Measurements from ENCODE around the gene GATAD2A.

GATAD2A gene

DNA sequence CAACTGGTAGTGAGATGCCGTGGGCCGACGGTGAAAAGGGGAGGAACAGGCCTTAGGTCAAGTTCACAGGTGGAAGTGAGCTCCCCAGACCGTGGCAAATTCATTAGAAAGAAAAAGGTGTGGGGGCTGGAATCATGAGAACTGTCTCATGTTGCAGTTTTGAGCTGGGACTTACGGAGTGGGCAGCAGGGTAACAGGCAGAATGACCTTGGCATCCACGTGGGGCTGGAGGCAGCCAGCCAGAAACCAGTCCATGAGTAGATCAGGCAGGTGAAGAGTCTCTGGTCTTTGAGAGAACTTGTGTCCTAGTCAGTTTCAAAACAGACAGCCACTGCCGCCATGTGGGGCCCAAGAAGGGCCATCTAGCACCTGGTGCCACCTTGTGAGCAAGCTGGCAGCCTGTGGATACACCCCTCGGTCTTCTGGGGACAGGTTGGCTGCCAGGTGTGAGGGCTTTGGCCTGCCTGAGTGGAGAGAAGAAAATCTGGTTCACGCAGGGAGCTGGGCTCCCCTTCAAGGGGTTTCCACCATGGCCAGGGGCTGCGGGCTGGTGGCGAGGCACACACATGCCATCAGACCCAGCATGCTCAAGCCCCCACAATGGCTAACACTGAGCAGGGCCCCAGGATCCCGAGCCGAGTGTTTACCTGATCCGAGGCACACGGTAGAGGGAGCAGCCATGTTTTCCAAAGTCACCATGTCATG is 86.0 kb downstream of the GATAD2A start:
- DNase-seq: no peak

- DNase-seq: no peak
Measured at GRCh38 chr19:19492026-19492610, 86.6 kb downstream of the GATAD2A start.

GRCh38 chr19:19493841-19494546 is 88.5 kb downstream of the GATAD2A start:
- DNase-seq: no peak

GRCh38 chr19:19495614-19496603 is 90.4 kb downstream of the GATAD2A start:
- DNase-seq: no peak

DNA sequence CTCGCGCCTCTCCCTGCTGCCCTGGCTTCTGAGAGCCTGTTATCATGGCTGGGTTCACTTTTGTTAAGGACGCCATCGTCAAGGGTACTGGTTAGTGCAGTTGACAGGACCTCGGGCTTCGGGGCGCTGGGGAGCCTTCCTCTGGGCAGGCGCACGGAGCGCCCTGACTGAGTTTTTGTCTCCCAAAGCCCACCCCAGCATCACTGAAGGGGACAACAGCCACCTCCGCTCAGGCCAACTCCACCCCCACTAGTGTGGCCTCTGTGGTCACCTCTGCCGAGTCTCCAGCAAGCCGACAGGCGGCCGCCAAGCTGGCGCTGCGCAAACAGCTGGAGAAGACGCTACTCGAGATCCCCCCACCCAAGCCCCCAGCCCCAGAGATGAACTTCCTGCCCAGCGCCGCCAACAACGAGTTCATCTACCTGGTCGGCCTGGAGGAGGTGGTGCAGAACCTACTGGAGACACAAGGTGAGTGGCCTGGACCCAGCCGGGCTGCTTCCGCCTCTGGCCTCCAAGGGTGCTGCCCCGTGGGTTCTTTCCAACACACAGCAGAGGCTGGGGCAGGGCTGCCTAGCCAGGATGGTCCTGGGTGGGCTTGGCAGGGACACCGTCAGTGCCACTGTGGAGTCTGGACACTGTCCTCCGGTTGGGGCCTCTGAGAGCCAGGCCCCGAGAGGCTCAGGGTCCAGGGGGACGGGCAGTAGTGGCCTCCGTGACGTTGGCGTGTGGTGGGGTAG is 92.9 kb downstream of the GATAD2A start:
- no peak for DNase-seq

GRCh38 chr19:19499272-19499995 is 94.0 kb downstream of the GATAD2A start:
- no peak for DNase-seq

DNA sequence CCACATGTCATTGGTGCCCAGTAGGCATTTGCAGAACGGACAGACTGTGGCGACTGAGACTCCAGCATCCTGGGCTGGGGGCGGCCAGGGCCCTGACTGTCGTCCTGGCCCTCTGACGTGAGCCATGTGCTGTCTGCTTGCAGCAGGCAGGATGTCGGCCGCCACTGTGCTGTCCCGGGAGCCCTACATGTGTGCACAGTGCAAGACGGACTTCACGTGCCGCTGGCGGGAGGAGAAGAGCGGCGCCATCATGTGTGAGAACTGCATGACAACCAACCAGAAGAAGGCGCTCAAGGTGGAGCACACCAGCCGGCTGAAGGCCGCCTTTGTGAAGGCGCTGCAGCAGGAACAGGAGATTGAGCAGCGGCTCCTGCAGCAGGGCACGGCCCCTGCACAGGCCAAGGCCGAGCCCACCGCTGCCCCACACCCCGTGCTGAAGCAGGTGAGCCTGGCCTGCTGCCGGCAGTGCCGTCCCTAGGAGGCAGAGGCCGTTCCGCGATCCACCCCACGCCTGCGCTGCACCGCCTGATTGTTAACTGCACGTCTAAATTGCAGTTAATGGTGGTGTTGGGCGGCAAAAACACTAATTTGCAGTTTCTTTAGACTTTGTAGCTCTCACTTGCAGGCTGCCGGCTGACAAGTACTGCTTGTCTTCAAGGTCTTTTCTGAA is 95.6 kb downstream of the GATAD2A start:
- DNase-seq: no peak

DNA sequence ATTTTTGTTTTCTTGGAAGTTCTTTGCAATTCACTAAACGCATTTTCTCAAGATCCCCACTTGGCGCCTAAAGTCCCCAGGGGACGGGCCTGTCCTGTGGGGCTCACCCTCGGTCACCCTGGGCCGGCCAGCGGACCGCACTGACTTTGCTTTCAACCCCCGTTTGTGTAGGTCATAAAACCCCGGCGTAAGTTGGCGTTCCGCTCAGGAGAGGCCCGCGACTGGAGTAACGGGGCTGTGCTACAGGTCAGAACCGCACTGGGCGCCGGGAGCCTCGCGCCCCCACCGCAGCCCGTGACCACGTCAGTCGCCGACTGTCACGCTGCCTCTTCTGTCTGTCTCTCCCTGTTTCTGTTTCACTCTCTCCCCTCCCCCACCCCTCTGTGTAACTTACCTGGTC is 96.3 kb downstream of the GATAD2A start:
- DNase-seq: no peak

- no peak for DNase-seq
Measured at GRCh38 chr19:19502281-19502680, 96.8 kb downstream of the GATAD2A start.

- no peak for DNase-seq
Measured at GRCh38 chr19:19502808-19503602, 97.5 kb downstream of the GATAD2A start.

- no peak for DNase-seq
Measured at GRCh38 chr19:19504754-19505668, 99.5 kb downstream of the GATAD2A start.

- no peak for DNase-seq
Measured at GRCh38 chr19:19505669-19506326, 100.3 kb downstream of the GATAD2A start.

DNA sequence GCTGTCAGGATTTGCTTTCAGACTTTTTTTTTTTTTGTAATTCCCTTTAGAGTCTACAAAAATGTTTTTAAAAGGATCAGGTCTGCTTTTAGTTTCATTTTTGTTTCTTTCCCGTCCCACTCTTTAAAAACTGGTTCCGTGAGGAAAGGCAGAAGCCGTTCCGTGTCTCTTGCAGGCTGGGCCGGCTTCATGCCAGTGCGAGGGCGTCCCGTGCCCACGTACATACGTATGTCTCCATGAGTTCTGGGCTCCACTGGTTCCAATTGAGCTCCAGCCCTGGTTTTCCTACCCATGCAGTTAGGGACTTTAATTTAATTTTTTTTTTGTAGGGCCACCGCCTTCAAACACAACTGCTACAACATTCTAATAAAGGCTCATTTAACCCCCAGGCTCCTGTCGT is 101.1 kb downstream of the GATAD2A start:
- DNase-seq: no peak

GRCh38 chr19:19507354-19507753 is 101.9 kb downstream of the GATAD2A start:
- DNase-seq: no peak

- DNase-seq: no peak
Measured at GRCh38 chr19:19508217-19508616, 102.7 kb downstream of the GATAD2A start.

GRCh38 chr19:19510432-19510831 is 105.0 kb downstream of the GATAD2A start:
- no peak for DNase-seq

- no peak for DNase-seq
Measured at GRCh38 chr19:19513682-19514081, 108.2 kb downstream of the GATAD2A start.

DNA sequence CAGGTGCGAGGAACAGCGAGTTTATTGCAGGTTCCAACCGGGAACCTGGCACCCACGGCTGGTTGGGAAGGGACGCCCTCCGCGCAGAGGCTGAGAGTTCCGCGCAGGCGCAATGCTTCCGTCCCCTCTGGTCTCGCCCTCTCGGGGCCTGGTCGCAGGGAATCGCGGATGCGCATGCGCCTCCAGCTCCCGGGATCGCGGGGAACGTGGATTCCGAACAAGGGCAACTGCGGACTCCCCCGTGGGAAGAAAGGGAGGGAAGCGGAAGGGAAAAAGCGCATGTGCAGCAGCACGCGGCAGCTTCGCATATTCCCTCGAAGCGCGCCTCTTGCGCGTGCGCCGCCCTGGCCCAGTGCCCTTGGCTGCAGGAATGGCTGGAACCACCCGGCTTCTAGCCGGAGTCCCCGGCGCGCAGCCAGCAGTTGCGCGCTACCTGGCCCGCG is 108.8 kb downstream of the GATAD2A start:
- DNase-seq: no peak
